LNCaP clone FGC (cell line): ENCODE data around the gene FABP6.

ENCODE experiments used
- DNase-seq: peaks from one replicate; pipeline ENCODE4 v3.0.0-alpha.2; 2011; ENCODE audit warnings: low read depth
- H3K4me3 ChIP-seq: 2 replicates; pipeline ENCODE4 v1.5.1; 2011; ENCODE audit warnings: mild to moderate bottlenecking, low read depth, low read length, control low read depth
- TF ChIP-seq, protein P1 (sequence below): IDR thresholded peaks from 2 replicates; pipeline ENCODE4 v1.5.1; 2012; ENCODE audit warnings: mild to moderate bottlenecking; ENCODE audit not compliant: control insufficient read depth, insufficient read depth; ENCODE audit errors: extremely low read depth

FABP6 gene

DNA sequence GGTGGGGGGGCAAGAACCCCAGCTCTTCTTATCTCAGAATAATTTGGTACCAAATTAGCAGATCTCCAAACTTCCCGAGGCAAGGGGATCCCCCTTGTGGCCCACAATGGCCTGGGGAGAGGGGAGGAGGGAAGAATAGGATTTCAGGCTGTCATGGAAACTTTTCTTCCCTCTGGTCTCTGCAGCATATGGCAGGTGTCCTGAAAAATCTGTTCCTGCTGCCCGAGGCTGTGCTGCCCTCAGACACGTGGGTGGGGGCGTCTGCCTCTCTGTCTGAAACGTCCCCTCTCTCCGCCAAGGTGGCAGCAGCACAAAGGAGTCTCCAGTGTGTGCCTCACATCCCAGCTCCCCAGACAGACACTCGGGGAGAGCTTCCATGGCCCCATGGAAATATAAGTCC is 49.0 kb downstream of the FABP6 start:
- no peak overlapping the region for H3K4me3 ChIP-seq
- TF ChIP-seq, protein P1, sequence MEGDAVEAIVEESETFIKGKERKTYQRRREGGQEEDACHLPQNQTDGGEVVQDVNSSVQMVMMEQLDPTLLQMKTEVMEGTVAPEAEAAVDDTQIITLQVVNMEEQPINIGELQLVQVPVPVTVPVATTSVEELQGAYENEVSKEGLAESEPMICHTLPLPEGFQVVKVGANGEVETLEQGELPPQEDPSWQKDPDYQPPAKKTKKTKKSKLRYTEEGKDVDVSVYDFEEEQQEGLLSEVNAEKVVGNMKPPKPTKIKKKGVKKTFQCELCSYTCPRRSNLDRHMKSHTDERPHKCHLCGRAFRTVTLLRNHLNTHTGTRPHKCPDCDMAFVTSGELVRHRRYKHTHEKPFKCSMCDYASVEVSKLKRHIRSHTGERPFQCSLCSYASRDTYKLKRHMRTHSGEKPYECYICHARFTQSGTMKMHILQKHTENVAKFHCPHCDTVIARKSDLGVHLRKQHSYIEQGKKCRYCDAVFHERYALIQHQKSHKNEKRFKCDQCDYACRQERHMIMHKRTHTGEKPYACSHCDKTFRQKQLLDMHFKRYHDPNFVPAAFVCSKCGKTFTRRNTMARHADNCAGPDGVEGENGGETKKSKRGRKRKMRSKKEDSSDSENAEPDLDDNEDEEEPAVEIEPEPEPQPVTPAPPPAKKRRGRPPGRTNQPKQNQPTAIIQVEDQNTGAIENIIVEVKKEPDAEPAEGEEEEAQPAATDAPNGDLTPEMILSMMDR: no peak
- DNase-seq: no peak

DNA sequence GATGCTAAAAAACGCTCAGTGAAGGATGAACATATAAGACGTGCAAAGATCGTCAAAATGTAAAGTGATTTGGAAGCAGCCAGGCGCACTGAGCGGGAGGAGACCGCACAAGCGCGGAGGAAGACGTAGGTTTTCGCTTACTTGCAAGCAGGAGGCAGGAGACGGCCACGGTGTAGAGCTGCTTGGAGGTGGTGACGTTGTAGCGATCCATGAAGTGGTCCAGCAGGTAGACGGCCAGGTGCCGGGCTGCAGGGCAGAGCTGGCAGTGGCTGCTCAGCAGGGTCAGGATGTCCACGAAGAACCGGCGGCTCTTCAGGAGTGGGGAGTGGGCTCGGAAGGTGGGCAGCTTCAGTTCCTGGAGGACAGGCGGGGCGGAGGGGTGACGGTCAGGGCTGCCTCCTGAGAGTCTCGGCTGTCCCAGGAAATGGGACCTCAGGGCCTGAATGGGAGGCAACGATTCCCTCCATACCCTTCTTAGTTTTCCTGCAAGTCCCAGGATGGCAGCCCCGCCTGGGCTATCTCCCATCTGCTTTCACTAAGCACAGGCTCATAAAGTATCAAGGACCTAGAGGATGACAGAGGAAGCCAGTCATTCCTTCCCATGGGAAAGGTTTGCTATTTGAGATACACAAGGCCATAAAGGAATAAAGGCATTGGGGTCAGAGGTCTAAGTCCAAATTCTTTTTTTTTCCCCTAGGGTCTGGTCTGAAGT is 51.2 kb downstream of the FABP6 start:
- no peak for DNase-seq
- TF ChIP-seq, protein P1: no peak
- H3K4me3 ChIP-seq: no peak overlapping the region

DNA sequence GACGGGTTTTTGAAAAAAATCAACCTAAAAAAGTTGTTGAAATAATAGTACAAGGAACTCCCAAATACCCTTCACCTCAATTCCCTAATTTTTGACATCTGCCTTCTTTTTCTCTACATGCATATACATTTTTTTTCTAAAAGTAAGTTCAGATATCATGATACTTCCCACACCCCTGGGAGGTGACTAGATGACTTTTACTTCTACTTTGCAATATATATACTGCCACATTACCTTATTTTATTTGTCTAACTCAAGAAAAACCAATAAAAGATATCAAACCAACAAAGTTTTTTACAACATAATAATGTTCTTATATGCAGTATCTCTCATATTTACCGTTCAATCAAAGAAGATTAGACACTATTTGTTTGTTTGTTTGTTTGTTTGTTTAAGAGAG is 52.0 kb downstream of the FABP6 start:
- TF ChIP-seq, protein P1: no peak
- no peak for DNase-seq
- no peak overlapping the region for H3K4me3 ChIP-seq

DNA sequence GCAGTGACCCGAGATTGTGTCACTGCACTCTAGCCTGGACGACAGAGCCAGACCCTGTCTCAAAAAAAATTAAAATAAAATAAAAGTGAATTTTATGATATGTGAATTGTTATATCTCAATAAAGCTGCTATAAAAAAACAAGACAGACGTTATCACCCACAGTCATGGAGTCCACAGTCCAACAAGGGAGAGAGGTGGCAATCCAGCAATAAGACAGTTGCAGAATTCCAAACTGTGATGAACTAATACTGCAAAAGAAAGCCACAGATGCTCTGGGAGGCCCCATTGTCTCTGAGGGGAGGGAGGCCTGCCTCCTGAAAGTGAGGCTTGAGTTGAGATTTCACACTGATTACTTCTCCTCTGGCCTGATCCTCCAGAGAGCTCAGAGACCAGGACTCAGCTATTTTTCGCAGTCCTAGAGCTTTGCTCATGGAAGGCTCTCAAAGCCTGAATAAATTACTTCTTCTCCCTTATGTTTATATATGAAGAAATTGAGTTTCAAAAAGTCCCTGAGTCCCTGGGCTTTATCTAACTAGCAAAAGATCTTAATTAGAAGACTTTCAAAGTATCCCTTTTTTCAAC is 55.1 kb downstream of the FABP6 start:
- no peak for DNase-seq
- no peak overlapping the region for H3K4me3 ChIP-seq
- TF ChIP-seq, protein P1: no peak

DNA sequence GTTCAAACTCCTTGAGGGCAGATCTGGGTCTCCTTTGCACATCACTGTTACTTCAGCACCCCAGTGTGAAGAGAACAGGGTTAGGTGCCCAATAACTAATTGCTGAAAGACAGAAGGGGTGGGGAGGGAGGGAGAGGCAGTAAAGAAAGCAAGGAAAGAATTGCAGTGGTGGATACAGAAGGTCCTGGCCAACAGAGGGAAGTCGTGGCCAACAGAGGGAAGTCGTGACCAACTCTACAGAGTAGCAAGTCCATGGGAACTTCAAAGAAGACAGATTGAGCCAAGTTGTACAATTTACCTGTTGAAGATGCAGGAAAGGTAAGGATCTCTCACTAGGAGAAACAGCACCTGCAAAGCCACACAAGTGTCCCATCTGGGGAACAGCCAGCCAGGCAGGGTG is 56.0 kb downstream of the FABP6 start:
- DNase-seq: no peak
- TF ChIP-seq, protein P1: no peak
- no peak overlapping the region for H3K4me3 ChIP-seq

DNA sequence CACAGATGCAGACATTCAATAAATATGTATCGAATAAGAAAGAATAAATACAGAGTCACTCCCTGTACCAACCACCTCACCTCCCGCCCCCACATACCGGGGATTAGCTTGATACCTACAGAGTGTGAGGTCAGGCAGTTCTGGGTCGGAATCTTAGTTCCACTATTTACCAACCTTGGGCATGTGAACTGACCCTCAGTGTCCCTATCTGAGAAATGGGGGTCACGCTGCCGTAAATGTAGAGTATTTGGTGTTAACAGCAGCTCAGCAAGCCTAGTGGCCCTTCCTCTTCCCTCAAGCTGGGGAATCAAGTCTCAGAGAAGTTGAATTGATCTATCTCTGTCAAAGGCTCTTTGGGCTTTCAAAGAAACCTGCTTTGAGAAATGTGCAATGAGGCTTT is 57.6 kb downstream of the FABP6 start:
- DNase-seq: no peak
- H3K4me3 ChIP-seq: no peak overlapping the region
- TF ChIP-seq, protein P1: no peak
